Muscle layer of duodenum (tissue), 2 donors: Measurements from ENCODE around the gene CPEB3.
"Not testable (repeated sequence)": the region's sequence is repeated elsewhere in the genome, so short reads cannot be mapped to it uniquely, and the experiment has no call there.

Experiments used
- H3K27ac ChIP-seq: one replicate; pipeline ENCODE4 v1.7.0; 2013; ENCODE audit warnings: mild to moderate bottlenecking, low read length
- H3K27me3 ChIP-seq: one replicate; pipeline ENCODE4 v1.7.0; 2013; ENCODE audit warnings: low read depth, mild to moderate bottlenecking, control low read depth, low read length
- H3K36me3 ChIP-seq, 2 donors: one replicate each; pipeline ENCODE4 v1.7.0; 2013; ENCODE audit warnings: low read length in 2 of 2, control low read depth in 1 of 2, mild to moderate bottlenecking in 1 of 2; ENCODE audit not compliant: insufficient read depth in 2 of 2, control insufficient read depth in 1 of 2
- H3K4me1 ChIP-seq, 2 donors: one replicate each; pipeline ENCODE4 v1.7.0; 2013; ENCODE audit warnings: low read length in 2 of 2, mild to moderate bottlenecking in 2 of 2, control low read depth in 1 of 2, moderate library complexity in 1 of 2; ENCODE audit not compliant: insufficient read depth in 2 of 2, control insufficient read depth in 1 of 2
- H3K4me3 ChIP-seq, 2 donors: one replicate each; pipeline ENCODE4 v1.7.0; 2013; ENCODE audit warnings: low read length in 2 of 2, low read depth in 1 of 2, mild to moderate bottlenecking in 1 of 2
- H3K9me3 ChIP-seq, 2 donors: one replicate each; pipeline ENCODE4 v1.7.0; 2013; ENCODE audit warnings: low read length in 2 of 2, control low read depth in 1 of 2, mild to moderate bottlenecking in 1 of 2; ENCODE audit not compliant: control insufficient read depth in 1 of 2
- donor health status: healthy.

CPEB3 gene

DNA sequence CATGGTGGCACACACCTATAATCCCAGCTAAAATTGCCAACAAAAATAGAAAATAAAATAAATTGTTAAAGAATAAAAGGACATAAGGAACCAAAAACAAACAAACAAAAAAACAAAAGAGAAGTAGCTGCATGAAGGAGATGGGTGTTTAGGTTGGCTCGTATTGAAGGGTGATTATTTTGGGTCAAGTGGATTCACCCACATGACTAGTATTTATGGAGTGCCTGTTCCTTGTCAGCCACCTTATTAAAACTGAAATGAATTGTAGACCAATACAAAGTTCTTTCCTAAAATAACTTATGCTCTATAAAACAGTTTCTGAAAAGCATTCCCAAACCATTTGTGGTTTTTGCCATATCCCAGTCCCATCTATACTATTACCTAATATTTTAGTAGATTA is 228.6 kb downstream of the CPEB3 start:
- no peaks in the 10 kb centered on the region for H3K36me3 ChIP-seq
- no peaks in the 10 kb centered on the region for H3K9me3 ChIP-seq
- no peak overlapping the region for H3K4me3 ChIP-seq
- H3K27ac ChIP-seq = no peak overlapping the region
- no peaks in the 10 kb centered on the region for H3K4me1 ChIP-seq
- no peaks in the 10 kb centered on the region for H3K27me3 ChIP-seq

DNA sequence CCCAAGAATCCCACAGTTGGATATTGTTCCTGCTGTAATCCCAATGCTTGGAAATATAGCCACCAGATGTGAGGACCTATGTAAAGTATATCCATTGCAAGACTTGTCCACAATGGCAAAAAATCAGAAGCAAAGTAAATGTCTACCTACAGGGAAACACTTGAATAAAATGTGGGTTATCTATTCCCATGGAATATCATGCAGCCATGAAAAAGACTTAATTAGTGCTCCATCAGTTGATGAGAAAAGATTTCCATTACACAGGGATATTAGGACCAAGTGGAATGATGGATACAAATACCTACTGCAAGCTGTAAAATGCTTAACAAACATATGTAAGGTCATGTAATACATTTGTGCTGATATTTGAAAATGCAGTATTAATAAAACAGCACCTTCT is 236.1 kb downstream of the CPEB3 start:
- Histone ChIP-seq H3K27ac (no peak overlapping the region), H3K9me3 (no peaks in the 10 kb centered on the region), H3K4me1 (no peaks in the 10 kb centered on the region), H3K4me3 (no peak overlapping the region), H3K27me3 (no peaks in the 10 kb centered on the region), H3K36me3 (peaks cover 13 to 16% of the 10 kb centered on the region in 2 donors)

DNA sequence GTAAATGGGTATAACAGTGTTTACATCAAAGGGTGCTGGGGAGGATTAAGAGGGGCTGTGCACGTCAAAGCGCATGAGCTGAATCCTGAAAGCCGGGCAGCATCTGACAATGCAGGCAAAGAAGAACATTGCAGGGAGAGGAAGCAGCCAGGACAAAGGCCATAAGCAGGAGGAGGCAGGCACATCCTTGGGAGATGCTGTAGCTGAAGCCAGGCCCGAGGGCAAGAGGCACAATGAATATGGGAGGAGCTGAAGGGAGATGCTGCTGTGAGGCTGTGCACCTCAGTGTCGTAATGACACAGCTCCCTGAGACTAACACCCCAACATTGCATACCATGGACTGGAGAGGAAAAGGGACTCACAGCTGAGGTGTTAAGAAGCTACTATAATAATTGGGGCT is 238.1 kb downstream of the CPEB3 start:
- no peaks in the 10 kb centered on the region for H3K27me3 ChIP-seq
- peaks cover 13 to 16% of the 10 kb centered on the region in 2 donors for H3K36me3 ChIP-seq
- H3K4me3 ChIP-seq = no peak overlapping the region

DNA sequence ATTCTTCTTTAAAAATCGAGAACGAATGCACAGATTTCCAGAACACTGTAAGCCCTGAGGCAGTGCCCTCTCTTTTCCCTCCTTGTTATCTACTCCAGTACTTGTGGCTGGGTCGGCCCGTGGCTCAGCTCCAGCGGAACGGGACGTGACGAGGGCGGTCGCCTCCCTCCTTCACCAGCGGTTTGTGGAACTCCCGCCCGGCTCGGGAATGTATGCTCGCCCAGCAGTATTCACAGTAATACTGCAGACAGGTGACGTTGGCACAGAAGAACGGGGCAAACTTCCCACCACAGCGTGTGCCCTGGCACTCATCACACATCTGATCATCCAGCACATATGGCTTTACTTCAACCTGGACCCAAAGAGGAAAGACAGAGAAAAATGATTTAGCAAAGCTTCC is 238.8 kb downstream of the CPEB3 start:
- H3K36me3 ChIP-seq = peaks cover 13 to 16% of the 10 kb centered on the region in 2 donors
- H3K27ac ChIP-seq = no peak overlapping the region
- no peak overlapping the region for H3K4me3 ChIP-seq
- no peaks in the 10 kb centered on the region for H3K4me1 ChIP-seq
- H3K27me3 ChIP-seq = no peaks in the 10 kb centered on the region
- no peaks in the 10 kb centered on the region for H3K9me3 ChIP-seq

More for the DNA sequence above, 238.1 kb downstream of the CPEB3 start:
- H3K4me1 ChIP-seq = no peaks in the 10 kb centered on the region
- H3K9me3 ChIP-seq = no peaks in the 10 kb centered on the region
- no peak overlapping the region for H3K27ac ChIP-seq

DNA sequence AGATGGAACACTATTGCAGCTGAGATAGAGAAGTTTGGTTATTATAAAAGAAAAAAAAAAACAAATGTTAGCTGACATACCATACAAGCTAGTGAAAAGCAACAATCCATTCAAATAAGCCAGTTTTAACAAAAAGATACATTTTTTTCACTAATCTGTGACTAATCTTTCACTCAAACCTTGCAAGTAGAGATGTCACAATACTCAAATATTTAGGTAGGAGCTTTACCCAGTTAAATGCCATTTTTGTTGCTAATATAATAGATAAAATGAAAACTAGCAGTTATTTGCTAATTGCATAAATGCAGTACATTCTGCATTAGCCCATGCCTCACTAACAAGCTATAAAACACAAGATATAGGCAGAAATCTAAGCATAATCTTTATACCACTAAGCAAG is 243.7 kb downstream of the CPEB3 start:
- Histone ChIP-seq H3K4me1 (no peaks in the 10 kb centered on the region), H3K4me3 (no peak overlapping the region), H3K27ac (no peak overlapping the region), H3K36me3 (peaks cover 2 to 6% of the 10 kb centered on the region in 2 donors), H3K9me3 (no peaks in the 10 kb centered on the region), H3K27me3 (no peaks in the 10 kb centered on the region)

DNA sequence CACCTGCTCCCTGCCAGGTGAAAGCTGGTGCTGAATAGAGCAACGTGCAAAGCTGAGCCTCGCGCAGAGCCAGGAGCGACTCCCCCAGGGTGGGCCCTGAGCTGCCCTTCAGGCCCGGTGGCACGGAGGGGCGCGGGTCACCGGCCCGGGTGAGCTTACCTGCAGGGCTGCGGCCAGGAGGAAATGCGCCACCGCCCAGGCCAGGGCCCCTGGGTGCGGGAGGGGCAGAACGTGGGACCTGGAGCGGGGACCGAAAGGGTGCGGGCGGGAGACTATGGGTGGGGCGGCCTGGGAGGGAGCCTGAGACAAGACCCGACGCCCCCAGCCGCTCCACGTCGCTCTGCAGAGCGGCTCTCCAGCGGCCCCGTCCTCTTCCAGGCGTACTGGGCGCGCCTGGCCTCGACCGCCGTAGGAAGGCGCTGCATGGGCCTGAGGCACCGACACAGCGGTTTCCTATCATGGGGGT is 245.2 kb downstream of the CPEB3 start:
- no peaks in the 10 kb centered on the region for H3K9me3 ChIP-seq
- H3K4me3 ChIP-seq = no peak overlapping the region
- no peaks in the 10 kb centered on the region for H3K4me1 ChIP-seq
- H3K27ac ChIP-seq = no peak overlapping the region
- H3K36me3 ChIP-seq = no peaks in the 10 kb centered on the region
- no peaks in the 10 kb centered on the region for H3K27me3 ChIP-seq

DNA sequence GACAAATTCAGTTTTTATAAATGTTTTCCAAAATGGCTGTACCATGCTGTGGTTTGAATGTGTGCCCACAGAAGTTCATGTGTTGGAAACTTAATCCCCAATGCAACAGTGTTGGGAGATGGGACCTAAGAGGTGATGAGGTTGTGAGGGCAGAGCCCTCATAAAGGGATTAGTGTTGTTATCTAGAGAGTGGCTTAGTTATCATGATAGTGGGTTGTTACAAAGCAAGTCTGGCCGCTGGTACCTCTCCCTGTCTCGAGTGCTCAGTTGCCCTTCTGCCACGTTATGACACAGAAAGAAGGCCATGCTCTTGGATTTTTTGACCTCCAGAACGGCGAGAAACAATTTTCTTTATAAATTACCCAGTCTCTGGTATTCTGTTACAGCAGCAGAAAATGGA is 248.3 kb downstream of the CPEB3 start:
- H3K36me3 ChIP-seq = no peaks in the 10 kb centered on the region
- H3K9me3 ChIP-seq = no peaks in the 10 kb centered on the region
- no peak overlapping the region for H3K4me3 ChIP-seq
- H3K4me1 ChIP-seq = no peaks in the 10 kb centered on the region
- no peak overlapping the region for H3K27ac ChIP-seq
- H3K27me3 ChIP-seq = no peaks in the 10 kb centered on the region

DNA sequence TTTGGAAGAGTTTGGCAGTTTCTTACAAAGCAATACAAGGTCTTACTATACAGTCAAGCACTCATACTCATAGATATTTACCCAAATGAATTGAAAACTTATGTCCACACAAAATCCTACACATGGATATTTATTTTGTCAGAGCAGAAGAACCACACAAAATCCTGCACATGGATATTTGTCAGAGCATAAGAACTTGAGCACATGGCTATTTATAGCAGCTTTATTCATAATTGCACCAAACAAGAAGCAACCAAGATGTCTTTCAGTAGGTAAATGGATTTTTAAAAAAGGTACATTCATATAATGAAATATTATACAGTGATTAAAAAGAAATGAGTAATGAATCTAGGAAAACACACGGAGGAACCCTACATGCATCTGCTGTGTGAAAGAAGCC is 251.9 kb downstream of the CPEB3 start:
- Histone ChIP-seq H3K36me3 (peaks cover 0 to 4% of the 10 kb centered on the region in 2 donors), H3K9me3 (no peaks in the 10 kb centered on the region), H3K27me3 (no peaks in the 10 kb centered on the region)

DNA sequence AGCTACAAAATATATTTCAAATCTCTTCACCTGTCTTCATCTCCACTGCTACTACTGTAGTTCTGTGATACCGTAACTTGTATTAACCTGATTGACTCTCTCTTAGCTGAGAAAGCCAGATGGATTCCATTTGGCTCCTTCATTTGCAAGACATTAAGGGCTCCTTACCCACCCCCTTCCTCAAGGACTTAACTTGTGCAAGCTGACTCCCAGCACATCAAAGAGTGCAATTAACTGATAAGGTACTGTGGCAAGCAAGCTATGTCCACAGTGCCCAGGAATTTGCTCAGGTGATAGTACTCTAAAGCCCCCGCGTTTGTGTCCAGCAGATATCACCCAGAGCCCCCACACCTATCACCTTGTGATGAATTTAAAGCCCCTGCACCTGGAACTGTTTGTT is 257.8 kb downstream of the CPEB3 start:
- H3K9me3 ChIP-seq, H3K27ac ChIP-seq: not testable (repeated sequence)

More for the DNA sequence above, 251.9 kb downstream of the CPEB3 start:
- Histone ChIP-seq H3K4me3 (no peak overlapping the region), H3K27ac (no peak overlapping the region), H3K4me1 (no peaks in the 10 kb centered on the region)

DNA sequence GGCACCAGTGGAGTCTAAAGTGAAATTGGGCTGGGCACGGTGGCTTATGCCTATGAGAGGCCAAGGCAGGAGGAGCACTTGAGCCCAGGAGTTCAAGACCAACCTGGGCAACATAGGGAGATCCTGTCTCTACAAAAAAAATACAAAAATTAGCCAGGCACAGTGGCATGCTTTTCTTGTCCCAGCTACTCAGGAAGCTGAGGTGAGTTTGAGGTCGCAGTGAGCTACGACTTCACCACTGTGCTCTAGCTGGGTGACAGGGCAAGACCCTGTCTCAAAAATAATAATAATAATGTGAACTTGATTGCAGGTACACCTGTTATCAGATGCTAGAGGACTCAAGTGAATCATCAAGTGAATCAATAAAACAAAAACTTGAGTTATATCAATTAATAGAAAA is 259.3 kb downstream of the CPEB3 start:
- no peak overlapping the region for H3K4me3 ChIP-seq
- no peaks in the 10 kb centered on the region for H3K27me3 ChIP-seq
- H3K4me1 ChIP-seq = no peaks in the 10 kb centered on the region
- no peak overlapping the region for H3K27ac ChIP-seq
- H3K36me3 ChIP-seq = peaks cover 32 to 37% of the 10 kb centered on the region in 2 donors
- H3K9me3 ChIP-seq = no peaks in the 10 kb centered on the region

More for the DNA sequence above, 257.8 kb downstream of the CPEB3 start:
- H3K36me3 ChIP-seq = peaks cover 18 to 22% of the 10 kb centered on the region in 2 donors
- not testable (repeated sequence) for H3K4me3 ChIP-seq, H3K27me3 ChIP-seq, H3K4me1 ChIP-seq

DNA sequence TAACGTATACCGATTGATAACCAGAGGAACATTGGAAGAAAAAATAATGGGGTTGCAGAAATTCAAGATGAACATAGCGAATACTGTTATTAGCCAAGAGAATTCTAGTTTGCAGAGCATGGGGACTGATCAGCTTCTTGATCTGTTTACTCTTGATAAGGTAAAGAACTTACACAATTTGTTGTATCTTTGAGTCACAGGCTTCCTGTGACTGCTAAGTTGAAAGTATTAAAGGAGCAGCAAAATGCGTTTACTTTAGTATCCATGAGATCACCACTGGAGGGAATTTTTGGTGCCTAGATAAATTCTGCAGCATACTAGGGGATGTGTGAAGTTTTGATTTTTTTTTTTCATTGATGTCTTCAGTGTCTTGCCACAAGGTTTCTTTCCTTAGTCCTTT is 263.7 kb downstream of the CPEB3 start:
- Histone ChIP-seq H3K4me3 (no peak overlapping the region), H3K27ac (no peak overlapping the region), H3K9me3 (no peaks in the 10 kb centered on the region), H3K4me1 (no peaks in the 10 kb centered on the region), H3K36me3 (peaks cover 63 to 64% of the 10 kb centered on the region in 2 donors), H3K27me3 (no peaks in the 10 kb centered on the region)

DNA sequence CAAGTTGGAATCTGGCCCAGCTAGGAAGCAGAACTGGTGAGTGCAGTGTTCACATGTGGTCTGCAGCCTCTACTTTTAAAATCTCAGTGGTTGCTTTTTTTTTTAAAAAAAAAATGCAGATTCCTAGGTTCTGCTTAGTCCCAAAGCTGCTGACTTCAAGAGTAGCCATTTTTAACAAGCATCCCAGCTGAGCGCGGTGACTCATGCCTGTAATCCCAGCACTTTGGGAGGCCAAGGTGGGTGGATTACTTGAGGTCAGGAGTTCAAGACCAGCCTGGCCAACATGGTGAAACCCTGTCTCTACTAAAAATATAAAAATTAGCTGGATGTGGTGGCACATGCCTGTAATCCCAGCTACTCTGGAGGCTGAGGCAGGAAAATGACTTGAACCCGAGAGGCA is 265.5 kb downstream of the CPEB3 start:
- not testable (repeated sequence) for H3K4me1 ChIP-seq, H3K4me3 ChIP-seq, H3K27me3 ChIP-seq, H3K27ac ChIP-seq, H3K9me3 ChIP-seq
- peaks cover 68 to 71% of the 10 kb centered on the region in 2 donors for H3K36me3 ChIP-seq
